ENCODE data around the gene FGF12. TPM values are rescaled to one million over a fixed set of nuclear protein-coding genes. Genes with fewer than 3 reads are reported as not detected.

The FGF12 gene
- total and polyA plus RNA-seq, 2 donors (not counting 1 experiment from before 2014, with no cell fraction given) = 0.03 TPM; not detected in 1

DNA sequence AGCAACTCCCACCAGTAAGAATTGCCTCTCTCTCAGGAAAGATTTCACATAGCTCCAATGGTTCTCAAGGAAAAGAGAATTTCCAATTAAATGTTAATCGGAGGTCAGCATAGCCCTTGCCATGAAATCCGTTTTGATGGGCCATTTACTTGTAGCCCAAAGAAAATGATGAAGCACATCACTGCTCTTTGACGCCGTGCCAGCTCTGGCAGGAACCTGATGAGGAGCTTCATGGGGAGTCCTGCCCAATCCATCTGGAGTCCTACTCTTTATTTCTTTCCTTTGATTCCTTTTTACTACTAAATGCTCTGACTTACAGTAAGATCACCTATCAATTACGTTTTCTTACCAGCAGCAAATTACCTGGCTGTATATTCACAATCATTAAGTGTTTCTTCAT lies 84.7 kb downstream of the FGF12 start:
- H3K4me1 Mint-ChIP-seq = no peaks in the 10 kb centered on the region

DNA sequence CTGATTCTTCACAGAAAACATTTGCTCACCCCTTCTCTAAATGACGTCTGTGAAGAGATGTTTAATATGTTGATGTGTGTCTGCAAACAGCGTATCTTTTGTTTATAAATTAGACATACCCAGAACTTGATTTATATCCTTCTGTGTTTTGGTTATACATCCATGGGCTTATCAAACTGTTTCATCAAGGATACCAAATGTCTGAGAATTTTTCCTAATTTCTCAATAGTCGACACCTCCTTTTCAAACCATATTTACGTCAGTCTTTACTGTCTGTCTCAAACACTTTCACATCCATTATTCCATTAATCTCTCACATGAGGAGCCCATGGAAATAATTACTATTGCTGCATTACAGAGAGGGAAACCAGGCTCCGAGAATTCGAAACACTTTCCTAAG lies 85.4 kb downstream of the FGF12 start:
- H3K4me3 ChIP-seq (ENCODE audit: control extremely low read depth in 1 of 5, extremely low read depth in 1 of 5, insufficient read depth in 1 of 5, low read depth in 2 of 5, low read length in 4 of 5) = no peak overlapping the region
- peaks cover 0 to 2% (median 0%) of the 10 kb centered on the region in 3 donors for H3K9me3 ChIP-seq (ENCODE audit: control extremely low read depth in 1 of 3, control insufficient read depth in 2 of 3, insufficient read depth in 1 of 3, low read length in 2 of 3)
- no peaks in the 10 kb centered on the region for H4K20me1 ChIP-seq (ENCODE audit: control insufficient read depth, insufficient read depth, low read length, poor library complexity, severe bottlenecking)
- no peaks in the 10 kb centered on the region for H3K4me1 Mint-ChIP-seq
- no peaks in the 10 kb centered on the region for H3K79me2 ChIP-seq (ENCODE audit: control insufficient read depth, insufficient read depth, low read length)
- CTCF ChIA-PET = no interaction called here
- intact Hi-C loops (cut with micrococcal nuclease) = no loop called here
- H3K4me3 Mint-ChIP-seq = no peak overlapping the region
- WGBS (ENCODE audit: insufficient coverage) = 73% methylated on average over 4 of the region's 6 CpGs
- no peaks in the 10 kb centered on the region for H3K9me3 Mint-ChIP-seq (ENCODE audit: insufficient read depth)
- H3K27me3 Mint-ChIP-seq = peaks cover 10% of the 10 kb centered on the region
- no peaks in the 10 kb centered on the region for H3K27me3 ChIP-seq (replicated peaks in 1 of 4; ENCODE audit: control extremely low read depth in 1 of 4, control insufficient read depth in 3 of 4, insufficient read depth in 4 of 4, low read length in 3 of 4)
- TF ChIP-seq EZH2 (IDR thresholded peaks at IDR 0.05; ENCODE audit: borderline replicate concordance, insufficient read depth, low read depth, low read length, poor library complexity, severe bottlenecking) = no peak
- no peak for TF ChIP-seq CTCF (IDR thresholded peaks at IDR 0.05)
- H3K36me3 ChIP-seq (replicated peaks in 1 of 2; ENCODE audit: control extremely low read depth in 1 of 2, control insufficient read depth in 1 of 2, extremely low read depth in 1 of 2, insufficient read depth in 2 of 2, low read length in 1 of 2) = no peaks in the 10 kb centered on the region
- H3K4me1 ChIP-seq (ENCODE audit: control insufficient read depth in 2 of 2, insufficient read depth in 2 of 2, low read length in 2 of 2) = no peaks in the 10 kb centered on the region
- no peak overlapping the region for H2AFZ ChIP-seq (ENCODE audit: insufficient read depth, low read depth, low read length, poor library complexity, severe bottlenecking)
- no peak overlapping the region for H3K27ac ChIP-seq (ENCODE audit: low read length in 2 of 2)
- ATAC-seq (ENCODE audit: low read depth) (no peak), DNase-seq (no peak)
- no peak overlapping the region for H3K27ac Mint-ChIP-seq
- no peak overlapping the region for H3K4me2 ChIP-seq (replicated peaks; ENCODE audit: low read depth, low read length, poor library complexity, severe bottlenecking)
- H3K9ac ChIP-seq (ENCODE audit: low read length) = no peak overlapping the region
- POLR2A ChIA-PET = no interaction called here

More for the DNA sequence above, 84.7 kb downstream of the FGF12 start:
- intact Hi-C loops (cut with micrococcal nuclease) = no loop called here
- H3K4me1 ChIP-seq (ENCODE audit: control insufficient read depth in 2 of 2, insufficient read depth in 2 of 2, low read length in 2 of 2) = no peaks in the 10 kb centered on the region
- H3K4me3 ChIP-seq (ENCODE audit: control extremely low read depth in 1 of 5, extremely low read depth in 1 of 5, insufficient read depth in 1 of 5, low read depth in 2 of 5, low read length in 4 of 5) = no peak overlapping the region
- TF ChIP-seq CTCF (IDR thresholded peaks at IDR 0.05) = no peak
- TF ChIP-seq EZH2 (IDR thresholded peaks at IDR 0.05; ENCODE audit: borderline replicate concordance, insufficient read depth, low read depth, low read length, poor library complexity, severe bottlenecking) = no peak
- ATAC-seq (ENCODE audit: low read depth) (no peak), DNase-seq (no peak)
- no peaks in the 10 kb centered on the region for H3K36me3 ChIP-seq (replicated peaks in 1 of 2; ENCODE audit: control extremely low read depth in 1 of 2, control insufficient read depth in 1 of 2, extremely low read depth in 1 of 2, insufficient read depth in 2 of 2, low read length in 1 of 2)
- Mint-ChIP-seq H3K4me3 (no peak overlapping the region), H3K27me3 (peaks cover 10% of the 10 kb centered on the region), H3K27ac (no peak overlapping the region), H3K9me3 (ENCODE audit: insufficient read depth) (no peaks in the 10 kb centered on the region)
- H4K20me1 ChIP-seq (ENCODE audit: control insufficient read depth, insufficient read depth, low read length, poor library complexity, severe bottlenecking) = no peaks in the 10 kb centered on the region
- POLR2A ChIA-PET = no interaction called here
- CTCF ChIA-PET = no interaction called here
- peaks cover 0 to 2% (median 0%) of the 10 kb centered on the region in 3 donors for H3K9me3 ChIP-seq (ENCODE audit: control extremely low read depth in 1 of 3, control insufficient read depth in 2 of 3, insufficient read depth in 1 of 3, low read length in 2 of 3)
- 84% methylated on average over 3 of the region's 5 CpGs for WGBS (ENCODE audit: insufficient coverage)
- H3K27me3 ChIP-seq (replicated peaks in 1 of 4; ENCODE audit: control extremely low read depth in 1 of 4, control insufficient read depth in 3 of 4, insufficient read depth in 4 of 4, low read length in 3 of 4) = no peaks in the 10 kb centered on the region
- no peak overlapping the region for H3K4me2 ChIP-seq (replicated peaks; ENCODE audit: low read depth, low read length, poor library complexity, severe bottlenecking)
- H2AFZ ChIP-seq (ENCODE audit: insufficient read depth, low read depth, low read length, poor library complexity, severe bottlenecking) = no peak overlapping the region
- no peak overlapping the region for H3K9ac ChIP-seq (ENCODE audit: low read length)
- H3K79me2 ChIP-seq (ENCODE audit: control insufficient read depth, insufficient read depth, low read length) = no peaks in the 10 kb centered on the region
- no peak overlapping the region for H3K27ac ChIP-seq (ENCODE audit: low read length in 2 of 2)
